Stimulated activated CD8-positive, alpha-beta memory T cell treated with anti-CD3 and anti-CD28 coated beads, Interleukin-12 subunit alpha, Interleukin-12 subunit beta, amount 100 ng/mL, for 24 hours (primary cell): Measurements from ENCODE around the gene DLG1.
"Not testable (repeated sequence)": the region's sequence is repeated elsewhere in the genome, so short reads cannot be mapped to it uniquely, and the experiment has no call there.

ENCODE experiments used
- DNase-seq: peaks from one replicate; pipeline ENCODE4 v3.0.0-alpha.2; 2020; ENCODE audit errors: extremely low read depth

Gene DLG1

GRCh38 chr3:197286678-197287077, 11.7 kb downstream of the DLG1 start:
- DNase-seq = no peak

DNA sequence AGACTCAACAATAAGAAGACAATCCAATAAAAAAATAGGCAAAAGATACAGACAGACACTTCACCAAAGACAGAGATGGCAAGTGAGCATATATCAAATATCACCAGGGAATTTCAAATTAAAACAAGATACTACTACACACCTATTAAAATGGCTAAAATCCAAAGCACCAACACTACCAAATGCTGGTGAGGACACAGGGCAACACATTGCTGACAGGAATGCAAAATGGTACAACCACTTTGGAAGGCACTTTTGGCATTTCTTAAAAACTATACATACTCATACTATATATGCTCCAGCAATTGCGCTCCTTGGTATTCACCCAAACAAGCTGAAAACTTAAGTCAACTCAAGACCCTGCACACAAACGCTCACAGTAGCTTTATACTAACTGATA, 12.9 kb downstream of the DLG1 start:
- no peak for DNase-seq

DNA sequence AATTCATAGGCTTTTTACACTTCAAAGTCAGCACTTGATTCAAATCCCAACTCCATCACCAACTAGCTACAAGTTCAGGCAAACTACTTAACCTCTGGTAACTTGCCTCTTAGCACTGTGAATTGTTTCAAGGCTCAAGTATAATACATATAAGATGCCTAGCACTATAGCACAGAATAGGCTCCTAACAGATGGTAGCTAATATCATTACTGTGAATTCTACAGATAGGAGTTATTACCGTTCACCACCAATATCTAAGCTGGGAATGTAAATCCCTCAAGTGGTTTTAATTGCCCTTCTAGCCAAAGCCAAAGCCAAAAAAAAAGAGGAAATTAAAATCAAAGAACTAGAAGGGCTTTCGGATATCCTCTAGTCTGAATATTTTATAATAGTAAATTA, 15.4 kb downstream of the DLG1 start:
- DNase-seq = no peak

GRCh38 chr3:197281849-197282248, 16.6 kb downstream of the DLG1 start:
- DNase-seq = no peak

DNA sequence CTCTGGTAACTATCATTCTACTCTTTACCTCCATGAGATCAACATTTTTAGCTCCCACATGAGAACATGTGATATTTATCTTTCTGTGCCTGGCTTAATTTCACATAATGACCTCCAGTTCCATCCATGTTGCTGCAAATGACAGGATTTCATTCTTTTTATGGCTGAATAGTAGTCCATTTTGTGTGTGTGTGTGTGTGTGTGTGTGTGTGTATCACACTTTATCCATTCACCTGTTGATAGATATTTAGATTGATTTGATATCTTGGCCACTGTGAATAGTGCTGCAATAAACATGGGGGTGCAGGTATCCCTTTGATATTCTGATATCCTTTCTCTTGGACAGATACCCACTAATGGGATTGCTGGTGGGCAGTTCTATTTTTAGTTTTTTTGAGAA, 18.3 kb downstream of the DLG1 start:
- DNase-seq = no peak

GRCh38 chr3:197278933-197279332, 19.5 kb downstream of the DLG1 start:
- DNase-seq = no peak

DNA sequence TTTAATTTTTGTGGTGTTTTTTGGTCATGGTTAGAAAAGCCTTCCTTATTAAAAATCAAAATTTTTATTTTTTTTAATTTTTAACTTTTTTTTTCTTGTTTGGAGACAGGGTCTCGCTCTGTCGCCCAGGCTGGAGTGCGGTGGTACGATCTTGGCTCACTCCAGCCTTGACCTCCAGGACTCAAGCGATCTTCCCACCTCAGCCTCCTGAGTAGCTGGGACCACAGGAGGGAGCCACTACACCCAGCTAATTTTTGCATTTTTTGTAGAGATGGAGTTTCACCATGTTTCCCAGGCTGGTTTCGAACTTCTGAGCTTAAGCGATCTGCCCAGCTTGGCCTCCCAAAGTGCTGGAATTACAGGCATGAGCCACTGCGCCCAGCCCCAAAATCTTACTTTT, 21.6 kb downstream of the DLG1 start:
- DNase-seq = not testable (repeated sequence)

GRCh38 chr3:197270558-197271317, 27.7 kb downstream of the DLG1 start:
- DNase-seq = no peak

GRCh38 chr3:197269024-197269423, 29.4 kb downstream of the DLG1 start:
- no peak for DNase-seq

- no peak for DNase-seq
Observed at GRCh38 chr3:197268294-197268693, 30.1 kb downstream of the DLG1 start.

DNA sequence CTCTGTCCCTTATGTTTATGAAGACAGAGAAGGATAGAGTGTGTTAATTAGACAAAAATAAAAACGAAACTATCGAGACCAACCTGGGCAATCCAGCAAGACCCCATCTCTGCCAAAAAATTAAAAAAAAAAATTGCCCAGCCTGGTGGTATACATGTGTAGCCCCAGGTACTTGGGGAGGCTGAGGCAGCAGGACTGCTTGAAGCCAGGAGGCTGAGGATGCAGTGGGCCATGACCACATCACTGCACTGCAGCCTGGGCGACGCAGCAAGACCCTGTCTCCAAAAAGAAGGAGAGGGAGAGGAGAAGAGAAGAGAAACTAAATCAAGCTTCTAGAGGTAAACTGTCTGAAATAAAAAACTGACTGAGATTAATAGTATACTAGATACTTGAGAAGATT, 32.1 kb downstream of the DLG1 start:
- DNase-seq = no peak

GRCh38 chr3:197262709-197263108, 35.7 kb downstream of the DLG1 start:
- no peak for DNase-seq

DNA sequence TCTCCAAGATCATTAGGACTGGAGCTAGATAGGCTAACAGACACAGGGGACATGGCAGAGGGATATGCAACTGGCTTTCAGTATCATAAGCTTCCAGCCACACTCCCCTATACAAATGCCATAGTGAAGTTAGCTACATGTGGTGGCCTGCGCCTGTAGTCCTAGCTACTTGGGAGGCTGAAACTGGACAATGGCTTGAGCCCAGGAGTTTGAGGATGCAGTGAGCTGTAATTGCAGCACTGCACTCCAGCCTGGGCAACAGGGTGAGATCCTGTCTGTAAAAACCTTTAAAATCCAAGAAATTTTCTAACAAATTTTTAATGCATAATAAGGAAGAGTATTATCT, 37.3 kb downstream of the DLG1 start:
- no peak for DNase-seq

GRCh38 chr3:197260491-197261163, 37.8 kb downstream of the DLG1 start:
- no peak for DNase-seq

DNA sequence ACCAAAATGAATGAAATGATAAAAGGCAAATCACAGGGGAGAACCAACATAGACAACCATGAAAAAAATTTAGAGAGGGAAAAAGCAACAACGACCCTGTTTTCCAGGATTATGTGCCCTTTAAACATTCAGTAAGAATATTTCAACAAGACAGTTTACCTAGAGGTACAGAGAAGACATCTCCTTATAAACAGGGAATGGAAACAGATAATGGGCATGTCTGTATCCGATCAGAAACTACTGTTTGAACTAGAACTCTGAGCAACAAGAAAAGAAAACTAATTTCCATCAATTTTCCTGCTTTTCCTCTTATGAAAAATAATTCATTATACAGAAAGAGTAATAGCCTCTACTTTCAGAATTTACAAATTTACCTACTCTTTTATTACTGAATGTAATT, 39.3 kb downstream of the DLG1 start:
- no peak for DNase-seq

DNA sequence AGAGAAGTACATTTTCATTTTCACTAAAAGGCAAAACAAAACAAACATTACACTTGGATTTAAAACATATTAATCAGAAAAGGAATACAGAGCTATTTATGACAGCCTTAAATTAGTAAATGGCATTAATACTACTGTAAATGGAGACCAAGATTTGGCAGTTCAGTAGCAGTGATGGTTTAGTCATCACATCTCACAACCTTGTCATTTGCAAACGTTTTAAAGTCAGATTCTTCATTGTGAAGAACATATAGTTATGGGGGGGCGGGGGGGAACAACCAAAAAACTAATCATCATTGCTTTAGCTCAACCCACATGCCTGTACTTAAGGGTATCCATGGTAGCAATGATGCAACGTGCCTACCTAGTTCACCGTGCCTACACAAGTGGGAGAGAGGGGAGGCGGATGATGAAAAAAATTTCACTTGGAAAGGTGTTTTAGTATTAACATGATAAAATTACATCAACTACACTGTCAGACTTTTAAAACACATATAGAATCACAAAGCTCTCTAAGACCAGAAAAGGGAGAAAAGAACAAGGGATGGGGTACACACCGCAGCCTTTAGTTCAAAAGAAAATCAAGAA, 40.1 kb downstream of the DLG1 start:
- DNase-seq = no peak

GRCh38 chr3:197257711-197258110, 40.7 kb downstream of the DLG1 start:
- no peak for DNase-seq

- DNase-seq = no peak
Observed at GRCh38 chr3:197256836-197257444, 41.5 kb downstream of the DLG1 start.

DNA sequence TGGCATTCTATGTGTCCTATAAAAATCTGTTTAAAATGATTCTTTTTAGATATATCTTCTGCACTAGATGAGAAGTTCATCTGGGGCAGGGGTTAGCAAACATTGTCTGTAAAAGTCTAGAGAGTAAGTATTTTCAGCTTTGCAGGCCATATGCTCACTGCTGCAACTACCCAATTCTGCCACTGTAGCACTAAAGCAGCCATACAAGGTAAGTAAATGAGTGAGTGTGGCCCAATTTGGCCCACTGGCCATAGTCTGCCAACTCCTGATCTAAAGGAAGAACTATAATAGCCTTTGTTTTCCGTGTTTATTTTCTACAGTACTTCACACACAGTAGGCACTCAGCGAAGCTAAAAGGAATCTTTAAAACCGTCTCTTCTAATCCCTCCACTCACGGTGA, 42.3 kb downstream of the DLG1 start:
- DNase-seq = no peak

- DNase-seq = no peak
Observed at GRCh38 chr3:197253238-197253947, 45.0 kb downstream of the DLG1 start.

GRCh38 chr3:197249542-197249941, 48.9 kb downstream of the DLG1 start:
- no peak for DNase-seq

GRCh38 chr3:197248341-197248740, 50.1 kb downstream of the DLG1 start:
- no peak for DNase-seq
